BLaER1 treated with 17β-estradiol and CSF1 and Interleukin-3, amounts not matched to agents 10 nM and 100 nM (cell line): Measurements from ENCODE around the gene PLA2G4B.

ENCODE experiments used
- H3K27ac ChIP-seq, 11 experiments: shearing (Covaris generic); formaldehyde crosslinking; 2 replicates each; pipeline ENCODE4 v1.8.1; 2022
- H3K27me3 ChIP-seq, 11 experiments: shearing (Covaris generic); formaldehyde crosslinking; 2 replicates each; pipeline ENCODE4 v1.8.1; 2022
- H3K36me3 ChIP-seq, 11 experiments: shearing (Covaris generic); formaldehyde crosslinking; 2 replicates each; pipeline ENCODE4 v1.8.1; 2022
- H3K4me1 ChIP-seq, 10 experiments: shearing (Covaris generic); formaldehyde crosslinking; 2 replicates each; pipeline ENCODE4 v1.8.1; 2022
- H3K4me2 ChIP-seq, 11 experiments: shearing (Covaris generic); formaldehyde crosslinking; 2 replicates each; pipeline ENCODE4 v1.8.1; 2022
- H3K4me3 ChIP-seq, 10 experiments: shearing (Covaris generic); formaldehyde crosslinking; 2 replicates each; pipeline ENCODE4 v1.8.1; 2022
- H3K9ac ChIP-seq, 11 experiments: shearing (Covaris generic); formaldehyde crosslinking; 2 replicates each; pipeline ENCODE4 v1.8.1; 2022
- H3K9me3 ChIP-seq, 11 experiments: shearing (Covaris generic); formaldehyde crosslinking; replicated peaks in 1 of 11; 2 replicates each; pipeline ENCODE4 v1.8.1; 2022
- H4K20me1 ChIP-seq, 11 experiments: shearing (Covaris generic); formaldehyde crosslinking; 2 replicates each; pipeline ENCODE4 v1.8.1; 2022
- Cebpa-rat ChIP-seq, 11 experiments: shearing (Covaris generic); IDR thresholded peaks; 2 replicates each; pipeline ENCODE4 v1.8.1; 2022

Gene PLA2G4B

GRCh38 chr15:41890050-41890690 lies 51.5 kb downstream of the PLA2G4B start:
- Histone ChIP-seq H3K4me3 (no peak overlapping the region), H3K36me3 (no peaks in the 10 kb centered on the region), H3K4me2 (peak overlapping the region in 2 of 11 experiments; percentile 72; a peak in 2 of 22 replicates), H3K9ac (no peak overlapping the region), H3K27me3 (no peaks in the 10 kb centered on the region), H4K20me1 (no peaks in the 10 kb centered on the region; a peak in 1 of 22 replicates), H3K4me1 (peaks cover 50 to 74% (median 61%) of the 10 kb centered on the region in 10 experiments), H3K9me3 (no peaks in the 10 kb centered on the region), H3K27ac (no peak overlapping the region)
- no peak for TF ChIP-seq Cebpa-rat (IDR thresholded peaks at IDR 0.05)

GRCh38 chr15:41891226-41891625 lies 52.6 kb downstream of the PLA2G4B start:
- Histone ChIP-seq H3K4me1 (peaks cover 50 to 79% (median 70%) of the 10 kb centered on the region in 10 experiments), H3K27ac (no peak overlapping the region), H3K27me3 (no peaks in the 10 kb centered on the region), H3K36me3 (no peaks in the 10 kb centered on the region), H3K9me3 (no peaks in the 10 kb centered on the region), H3K9ac (no peak overlapping the region), H3K4me2 (peak overlapping the region in 6 of 11 experiments; percentile 91 to 95 (median 94); a peak in 7 of 22 replicates), H4K20me1 (no peaks in the 10 kb centered on the region; a peak in 1 of 22 replicates), H3K4me3 (no peak overlapping the region)
- TF ChIP-seq Cebpa-rat (IDR thresholded peaks at IDR 0.05) = no peak

GRCh38 chr15:41891946-41892345 lies 53.3 kb downstream of the PLA2G4B start:
- peaks cover 50 to 86% (median 78%) of the 10 kb centered on the region in 10 experiments for H3K4me1 ChIP-seq

DNA sequence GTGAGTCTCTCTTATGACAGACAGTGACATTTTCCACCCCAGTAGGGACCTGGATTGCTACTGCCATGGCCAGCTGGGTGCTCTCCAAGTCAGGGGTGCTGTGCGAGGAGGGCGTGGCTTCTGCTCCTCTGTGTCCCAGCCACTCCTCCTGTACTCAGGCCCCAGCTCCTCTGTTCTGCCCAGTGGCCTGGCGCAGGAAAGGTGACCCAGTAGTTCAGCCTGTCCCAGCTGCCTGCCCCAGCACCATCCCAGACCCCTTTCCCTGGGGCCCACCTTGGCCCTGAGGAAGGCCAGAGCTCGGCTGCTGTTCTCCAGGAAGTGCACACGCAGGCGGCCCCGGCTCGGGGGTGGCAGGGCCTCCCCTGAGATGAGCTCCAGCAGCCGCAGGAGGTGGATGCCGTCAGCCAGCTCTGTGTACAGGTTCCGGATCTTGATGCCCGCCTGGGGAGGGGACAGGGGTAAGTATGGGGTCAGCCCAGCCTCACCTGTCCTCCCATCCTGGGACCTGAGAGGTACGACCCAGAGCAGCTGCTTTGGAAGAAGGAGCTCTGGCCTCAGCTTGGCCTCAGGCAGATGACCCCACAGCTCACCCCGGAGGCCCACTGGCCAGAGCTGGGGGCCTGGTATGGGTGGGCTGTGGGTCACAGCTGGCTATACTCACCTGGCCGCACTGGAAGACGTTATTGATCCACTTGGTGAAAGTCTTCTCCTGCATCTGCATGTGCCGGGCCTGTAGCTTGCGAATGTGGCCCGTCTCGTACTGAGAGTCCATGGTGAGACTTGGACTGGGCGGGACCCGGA lies 54.2 kb downstream of the PLA2G4B start:
- H4K20me1 ChIP-seq = no peaks in the 10 kb centered on the region; a peak in 1 of 22 replicates
- H3K27me3 ChIP-seq = no peaks in the 10 kb centered on the region
- H3K4me1 ChIP-seq = peaks cover 50 to 95% (median 86%) of the 10 kb centered on the region in 10 experiments
- H3K4me2 ChIP-seq = peak overlapping the region; percentile 89 to 97 (median 94)
- TF ChIP-seq Cebpa-rat (IDR thresholded peaks at IDR 0.05) = no peak
- H3K4me3 ChIP-seq = peak overlapping the region in 1 of 10 experiments; percentile 2; a peak in 1 of 20 replicates
- H3K36me3 ChIP-seq = peaks cover 0 to 7% (median 0%) of the 10 kb centered on the region in 11 experiments; a peak in 3 of 22 replicates
- H3K9ac ChIP-seq = peak overlapping the region; percentile 14 to 65 (median 46); a peak in 18 of 22 replicates
- H3K9me3 ChIP-seq = no peaks in the 10 kb centered on the region
- peak overlapping the region in 8 of 11 experiments; percentile 44 to 79 (median 62); a peak in 15 of 22 replicates for H3K27ac ChIP-seq

More at GRCh38 chr15:41891946-41892345, 53.3 kb downstream of the PLA2G4B start:
- no peaks in the 10 kb centered on the region for H3K27me3 ChIP-seq
- H3K4me2 ChIP-seq = peak overlapping the region in 9 of 11 experiments; percentile 89 to 97 (median 94); a peak in 17 of 22 replicates
- H3K27ac ChIP-seq = no peak overlapping the region
- H3K36me3 ChIP-seq = no peaks in the 10 kb centered on the region; a peak in 1 of 22 replicates
- H3K4me3 ChIP-seq = no peak overlapping the region
- no peak overlapping the region; a peak in 2 of 22 replicates for H3K9ac ChIP-seq
- no peaks in the 10 kb centered on the region for H3K9me3 ChIP-seq
- no peak for TF ChIP-seq Cebpa-rat (IDR thresholded peaks at IDR 0.05)
- H4K20me1 ChIP-seq = no peaks in the 10 kb centered on the region; a peak in 1 of 22 replicates

GRCh38 chr15:41893422-41894250 lies 55.0 kb downstream of the PLA2G4B start, which contains the start of gene SPTBN5:
SPTBN5 (minus strand) TSS chr15:41894053; CDS start chr15:41893497, 556 bp downstream.
- H3K9me3 ChIP-seq = no peaks in the 10 kb centered on the region
- peaks cover 43 to 92% (median 84%) of the 10 kb centered on the region in 10 experiments for H3K4me1 ChIP-seq
- peak within 1 kb of the TSS; percentile 89 to 97 (median 94) for H3K4me2 ChIP-seq
- H3K9ac ChIP-seq = peak within 1 kb of the TSS; percentile 40 to 75 (median 62); a peak in 21 of 22 replicates
- no peaks in the 10 kb centered on the region for H3K27me3 ChIP-seq
- H3K4me3 ChIP-seq = peak within 1 kb of the TSS in 7 of 10 experiments; percentile 6 to 61 (median 19); a peak in 11 of 20 replicates
- H3K36me3 ChIP-seq = peaks cover 0 to 15% (median 0%) of the 10 kb centered on the region in 11 experiments; a peak in 5 of 22 replicates
- no peak for TF ChIP-seq Cebpa-rat (IDR thresholded peaks at IDR 0.05)
- H3K27ac ChIP-seq = peak within 1 kb of the TSS; percentile 1 to 79 (median 71); a peak in 21 of 22 replicates
- H4K20me1 ChIP-seq = no peaks in the 10 kb centered on the region; a peak in 1 of 22 replicates

DNA sequence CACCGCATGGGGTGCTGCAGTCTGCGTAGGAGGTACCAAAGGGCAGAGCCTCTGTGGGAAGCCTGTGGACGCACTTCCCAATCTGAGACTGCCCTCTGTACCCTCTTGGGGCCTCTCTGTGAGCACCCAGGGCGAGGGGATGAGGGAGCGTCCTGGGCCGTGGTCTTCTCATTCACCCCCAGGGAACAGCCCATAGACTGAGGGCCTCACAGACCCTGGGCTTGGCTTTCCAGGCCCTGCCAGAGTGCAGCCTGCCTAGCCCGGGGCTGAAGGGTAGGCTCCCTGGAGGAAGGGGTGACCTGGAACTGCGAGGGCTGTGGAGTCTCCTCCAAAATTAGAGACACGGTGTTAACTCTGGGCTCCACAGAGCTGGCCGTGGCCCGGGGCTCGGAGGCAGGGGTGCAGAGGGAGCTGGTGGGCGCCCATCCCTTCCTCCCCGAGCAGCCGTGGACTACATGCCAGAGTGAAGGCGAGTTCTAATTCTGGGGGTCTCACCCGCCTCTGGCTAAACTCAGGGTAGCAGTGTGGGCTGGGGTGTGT lies 55.7 kb downstream of the PLA2G4B start:
- H3K9ac ChIP-seq = peak overlapping the region; percentile 40 to 75 (median 62); a peak in 21 of 22 replicates
- TF ChIP-seq Cebpa-rat (IDR thresholded peaks at IDR 0.05) = no peak
- peaks cover 0 to 22% (median 0%) of the 10 kb centered on the region in 11 experiments; a peak in 9 of 22 replicates for H3K36me3 ChIP-seq
- H3K4me3 ChIP-seq = peak overlapping the region in 7 of 10 experiments; percentile 6 to 61 (median 19); a peak in 8 of 20 replicates
- no peaks in the 10 kb centered on the region for H3K9me3 ChIP-seq
- H4K20me1 ChIP-seq = no peaks in the 10 kb centered on the region; a peak in 1 of 22 replicates
- peaks cover 36 to 91% (median 82%) of the 10 kb centered on the region in 10 experiments for H3K4me1 ChIP-seq
- peak overlapping the region; percentile 89 to 97 (median 94) for H3K4me2 ChIP-seq
- peak overlapping the region; percentile 1 to 79 (median 71); a peak in 21 of 22 replicates for H3K27ac ChIP-seq
- H3K27me3 ChIP-seq = no peaks in the 10 kb centered on the region

DNA sequence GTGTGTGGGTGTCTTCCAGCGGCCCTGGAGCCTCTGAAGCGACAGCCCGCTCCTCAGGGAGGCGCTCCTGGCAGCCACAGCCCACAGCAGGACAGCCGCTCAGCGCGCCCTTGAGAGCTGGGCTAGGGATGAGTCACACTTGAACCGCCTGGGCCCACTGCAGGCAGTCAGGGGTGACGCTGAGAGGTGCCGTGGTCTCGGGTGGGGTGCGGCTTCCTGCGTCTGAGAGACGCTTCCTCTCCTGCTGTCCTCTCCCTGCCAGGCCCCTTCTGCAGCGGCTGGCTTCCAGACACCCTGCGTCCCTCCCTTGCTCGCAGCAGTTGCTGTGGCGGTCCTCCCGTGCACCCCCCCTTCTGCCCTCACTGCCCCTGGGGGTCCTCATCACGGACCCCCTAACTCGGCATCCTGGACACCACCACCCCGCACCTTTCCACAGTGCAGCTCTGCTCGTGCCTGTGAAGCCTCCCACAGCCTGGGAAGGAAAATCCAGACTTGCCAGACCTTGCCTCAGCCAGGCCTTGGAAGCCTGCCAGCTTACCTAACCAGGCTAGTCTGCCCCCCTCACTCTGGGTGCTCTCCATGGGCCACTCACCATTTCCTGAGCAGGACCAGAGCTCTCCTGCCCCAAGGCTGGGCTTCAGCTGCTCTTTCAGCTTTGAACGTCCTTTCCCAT lies 56.3 kb downstream of the PLA2G4B start:
- no peaks in the 10 kb centered on the region for H3K9me3 ChIP-seq
- no peak for TF ChIP-seq Cebpa-rat (IDR thresholded peaks at IDR 0.05)
- peak overlapping the region; percentile 89 to 97 (median 94) for H3K4me2 ChIP-seq
- H3K36me3 ChIP-seq = peaks cover 0 to 28% (median 0%) of the 10 kb centered on the region in 11 experiments; a peak in 9 of 22 replicates
- H3K4me3 ChIP-seq = peak overlapping the region in 6 of 10 experiments; percentile 6 to 61 (median 21); a peak in 8 of 20 replicates
- no peaks in the 10 kb centered on the region for H3K27me3 ChIP-seq
- peak overlapping the region; percentile 1 to 79 (median 71); a peak in 21 of 22 replicates for H3K27ac ChIP-seq
- peak overlapping the region; percentile 40 to 75 (median 62); a peak in 20 of 22 replicates for H3K9ac ChIP-seq
- H4K20me1 ChIP-seq = peaks cover 0 to 1% (median 0%) of the 10 kb centered on the region in 11 experiments; a peak in 2 of 22 replicates
- H3K4me1 ChIP-seq = peaks cover 35 to 91% (median 84%) of the 10 kb centered on the region in 10 experiments
